SK-N-SH treated with all-trans-retinoic acid at 6 μM for 48 hours (cell line): ENCODE data around the gene NAA15.

ENCODE experiments used
- ATAC-seq: fragments of 200-7000 bp; cut with Tn5 transposase; 3 replicates; pipeline ENCODE4 v1.9.1; 2020; ENCODE audit warnings: mild to moderate bottlenecking, moderate library complexity
- ARNTL ChIP-seq: fragments of 450-650 bp; formaldehyde crosslinking; IDR thresholded peaks from 2 replicates; pipeline ENCODE4 v1.5.0; 2020; ENCODE audit warnings: low read depth, mild to moderate bottlenecking, moderate library complexity, borderline replicate concordance
- BACH2 ChIP-seq: fragments of 250-450 bp; sonication (Bioruptor Pico); IDR thresholded peaks from 2 replicates; pipeline ENCODE4 v1.9.0; 2021; ENCODE audit warnings: mild to moderate bottlenecking, borderline replicate concordance
- CSDC2 ChIP-seq: fragments of 250-450 bp; sonication (Bioruptor Pico); IDR thresholded peaks from 2 replicates; pipeline ENCODE4 v1.5.0; 2020; ENCODE audit warnings: mild to moderate bottlenecking, moderate library complexity
- ESRRG ChIP-seq: fragments of 250-450 bp; sonication (Bioruptor Pico); IDR thresholded peaks from 2 replicates; pipeline ENCODE4 v1.6.1; 2021; ENCODE audit warnings: mild to moderate bottlenecking
- GLIS3 ChIP-seq: fragments of 250-450 bp; sonication (Bioruptor Pico); IDR thresholded peaks from 2 replicates; pipeline ENCODE4 v1.5.0; 2020; ENCODE audit warnings: mild to moderate bottlenecking, moderate library complexity
- ISL1 ChIP-seq: fragments of 250-450 bp; sonication (Bioruptor Pico); IDR thresholded peaks from 2 replicates; pipeline ENCODE4 v2.1.2; 2022; ENCODE audit warnings: mild to moderate bottlenecking, moderate library complexity
- OSR1 ChIP-seq: fragments of 250-450 bp; sonication (Bioruptor Pico); IDR thresholded peaks from 2 replicates; pipeline ENCODE4 v1.8.0; 2022; ENCODE audit warnings: moderate library complexity, mild to moderate bottlenecking, inconsistent platforms
- PATZ1 ChIP-seq: fragments of 250-450 bp; sonication (Bioruptor Pico); IDR thresholded peaks from 2 replicates; pipeline ENCODE4 v1.8.0; 2020; ENCODE audit warnings: mild to moderate bottlenecking, moderate library complexity, borderline replicate concordance
- PPARA ChIP-seq: fragments of 250-450 bp; sonication (Bioruptor Pico); IDR thresholded peaks from 2 replicates; pipeline ENCODE4 v1.5.0; 2020; ENCODE audit warnings: mild to moderate bottlenecking, borderline replicate concordance
- RARB ChIP-seq: fragments of 250-450 bp; sonication (Bioruptor Pico); IDR thresholded peaks from 2 replicates; pipeline ENCODE4 v1.8.0; 2021; ENCODE audit warnings: mild to moderate bottlenecking, moderate library complexity
- SNAI2 ChIP-seq: fragments of 250-450 bp; sonication (Bioruptor Pico); IDR thresholded peaks from 2 replicates; pipeline ENCODE4 v1.5.0; 2020; ENCODE audit warnings: mild to moderate bottlenecking, moderate library complexity
- TCF4 ChIP-seq: fragments of 250-450 bp; sonication (Bioruptor Pico); IDR thresholded peaks from 2 replicates; pipeline ENCODE4 v1.8.0; 2021; ENCODE audit warnings: mild to moderate bottlenecking, moderate library complexity, borderline replicate concordance
- TOX ChIP-seq: fragments of 250-450 bp; sonication (Bioruptor Pico); IDR thresholded peaks from 2 replicates; pipeline ENCODE4 v1.8.0; 2021; ENCODE audit warnings: mild to moderate bottlenecking, moderate library complexity, borderline replicate concordance
- ZC3H10 ChIP-seq: fragments of 250-450 bp; sonication (Bioruptor Pico); IDR thresholded peaks from 2 replicates; pipeline ENCODE4 v1.5.1; 2021; ENCODE audit warnings: mild to moderate bottlenecking, moderate library complexity
- ZFP3 ChIP-seq: fragments of 250-450 bp; sonication (Bioruptor Pico); IDR thresholded peaks from 2 replicates; pipeline ENCODE4 v1.5.0; 2020; ENCODE audit warnings: mild to moderate bottlenecking, moderate library complexity
- ZFP30 ChIP-seq: fragments of 450-650 bp; formaldehyde crosslinking; IDR thresholded peaks from 2 replicates; pipeline ENCODE4 v1.5.0; 2022; ENCODE audit warnings: mild to moderate bottlenecking, moderate library complexity
- ZNF565 ChIP-seq: fragments of 450-650 bp; formaldehyde crosslinking; conservative IDR thresholded peaks from 2 replicates; pipeline ENCODE4 v1.5.0; 2020; ENCODE audit warnings: low read depth, mild to moderate bottlenecking, moderate library complexity
- ZNF70 ChIP-seq: fragments of 450-650 bp; formaldehyde crosslinking; IDR thresholded peaks from 2 replicates; pipeline ENCODE4 v1.5.0; 2020; ENCODE audit warnings: mild to moderate bottlenecking, moderate library complexity
- ZNF8 ChIP-seq: fragments of 450-650 bp; formaldehyde crosslinking; IDR thresholded peaks from 2 replicates; pipeline ENCODE4 v1.5.0; 2020; ENCODE audit warnings: mild to moderate bottlenecking, moderate library complexity
- TF ChIP-seq, protein P1 (sequence below): fragments of 250-450 bp; sonication (Bioruptor Pico); IDR thresholded peaks from 2 replicates; pipeline ENCODE4 v1.8.0; 2021; ENCODE audit warnings: low read depth, mild to moderate bottlenecking, moderate library complexity, borderline replicate concordance
- TF ChIP-seq, protein P2 (sequence below): fragments of 250-450 bp; sonication (Bioruptor Pico); IDR thresholded peaks from 2 replicates; pipeline ENCODE4 v1.5.1; 2021; ENCODE audit warnings: mild to moderate bottlenecking, moderate library complexity
- TF ChIP-seq, protein P3 (sequence below): fragments of 250-450 bp; sonication (Bioruptor Pico); IDR thresholded peaks from 2 replicates; pipeline ENCODE4 v1.5.1; 2020; ENCODE audit warnings: low read depth, mild to moderate bottlenecking, moderate library complexity

Gene NAA15

GRCh38 chr4:139295942-139296299 lies 5.4 kb upstream of the NAA15 start:
- no peak for ATAC-seq
- TF ChIP-seq TOX (CRISPR knock-in tag) (no peak), ESRRG (CRISPR knock-in tag) (no peak), OSR1 (CRISPR knock-in tag) (no peak), ZNF70 (CRISPR knock-in tag) (no peak), ZNF8 (CRISPR knock-in tag) (no peak), ISL1 (CRISPR knock-in tag) (no peak), ARNTL (no peak), CSDC2 (CRISPR knock-in tag) (no peak)
- TF ChIP-seq, protein P1, sequence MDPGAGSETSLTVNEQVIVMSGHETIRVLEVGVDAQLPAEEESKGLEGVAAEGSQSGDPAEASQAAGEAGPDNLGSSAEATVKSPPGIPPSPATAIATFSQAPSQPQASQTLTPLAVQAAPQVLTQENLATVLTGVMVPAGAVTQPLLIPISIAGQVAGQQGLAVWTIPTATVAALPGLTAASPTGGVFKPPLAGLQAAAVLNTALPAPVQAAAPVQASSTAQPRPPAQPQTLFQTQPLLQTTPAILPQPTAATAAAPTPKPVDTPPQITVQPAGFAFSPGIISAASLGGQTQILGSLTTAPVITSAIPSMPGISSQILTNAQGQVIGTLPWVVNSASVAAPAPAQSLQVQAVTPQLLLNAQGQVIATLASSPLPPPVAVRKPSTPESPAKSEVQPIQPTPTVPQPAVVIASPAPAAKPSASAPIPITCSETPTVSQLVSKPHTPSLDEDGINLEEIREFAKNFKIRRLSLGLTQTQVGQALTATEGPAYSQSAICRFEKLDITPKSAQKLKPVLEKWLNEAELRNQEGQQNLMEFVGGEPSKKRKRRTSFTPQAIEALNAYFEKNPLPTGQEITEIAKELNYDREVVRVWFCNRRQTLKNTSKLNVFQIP (CRISPR knock-in tag), result no peak

GRCh38 chr4:139297001-139297410 lies 4.3 kb upstream of the NAA15 start:
- ATAC-seq, result no peak
- TF ChIP-seq GLIS3 (CRISPR knock-in tag), result no peak

- TF ChIP-seq ZFP3 (no peak), GLIS3 (CRISPR knock-in tag) (no peak), ZNF8 (CRISPR knock-in tag) (no peak), ISL1 (CRISPR knock-in tag) (no peak), SNAI2 (CRISPR knock-in tag) (no peak), RARB (CRISPR knock-in tag) (no peak), OSR1 (CRISPR knock-in tag) (no peak), ZFP30 (CRISPR knock-in tag) (no peak), PPARA (CRISPR knock-in tag) (no peak), ARNTL (no peak), ZC3H10 (CRISPR knock-in tag) (no peak), BACH2 (CRISPR knock-in tag) (no peak), PATZ1 (CRISPR knock-in tag) (no peak), ZNF565 (CRISPR knock-in tag) (no peak), TCF4 (CRISPR knock-in tag) (no peak), ZNF70 (CRISPR knock-in tag) (no peak)
- TF ChIP-seq, protein P2, sequence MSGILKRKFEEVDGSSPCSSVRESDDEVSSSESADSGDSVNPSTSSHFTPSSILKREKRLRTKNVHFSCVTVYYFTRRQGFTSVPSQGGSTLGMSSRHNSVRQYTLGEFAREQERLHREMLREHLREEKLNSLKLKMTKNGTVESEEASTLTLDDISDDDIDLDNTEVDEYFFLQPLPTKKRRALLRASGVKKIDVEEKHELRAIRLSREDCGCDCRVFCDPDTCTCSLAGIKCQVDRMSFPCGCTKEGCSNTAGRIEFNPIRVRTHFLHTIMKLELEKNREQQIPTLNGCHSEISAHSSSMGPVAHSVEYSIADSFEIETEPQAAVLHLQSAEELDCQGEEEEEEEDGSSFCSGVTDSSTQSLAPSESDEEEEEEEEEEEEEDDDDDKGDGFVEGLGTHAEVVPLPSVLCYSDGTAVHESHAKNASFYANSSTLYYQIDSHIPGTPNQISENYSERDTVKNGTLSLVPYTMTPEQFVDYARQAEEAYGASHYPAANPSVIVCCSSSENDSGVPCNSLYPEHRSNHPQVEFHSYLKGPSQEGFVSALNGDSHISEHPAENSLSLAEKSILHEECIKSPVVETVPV (CRISPR knock-in tag), result no peak
- TF ChIP-seq, protein P3, sequence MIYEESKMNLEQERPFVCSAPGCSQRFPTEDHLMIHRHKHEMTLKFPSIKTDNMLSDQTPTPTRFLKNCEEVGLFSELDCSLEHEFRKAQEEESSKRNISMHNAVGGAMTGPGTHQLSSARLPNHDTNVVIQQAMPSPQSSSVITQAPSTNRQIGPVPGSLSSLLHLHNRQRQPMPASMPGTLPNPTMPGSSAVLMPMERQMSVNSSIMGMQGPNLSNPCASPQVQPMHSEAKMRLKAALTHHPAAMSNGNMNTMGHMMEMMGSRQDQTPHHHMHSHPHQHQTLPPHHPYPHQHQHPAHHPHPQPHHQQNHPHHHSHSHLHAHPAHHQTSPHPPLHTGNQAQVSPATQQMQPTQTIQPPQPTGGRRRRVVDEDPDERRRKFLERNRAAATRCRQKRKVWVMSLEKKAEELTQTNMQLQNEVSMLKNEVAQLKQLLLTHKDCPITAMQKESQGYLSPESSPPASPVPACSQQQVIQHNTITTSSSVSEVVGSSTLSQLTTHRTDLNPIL (CRISPR knock-in tag), result no peak
- TF ChIP-seq, protein P1 (CRISPR knock-in tag), result no peak
- TF ChIP-seq, all 23 proteins: peak for 0
- no peak for ATAC-seq
Measured at GRCh38 chr4:139299536-139299935, 1.8 kb upstream of the NAA15 start.
